Pancreas (tissue), 10 donors: ENCODE results near the gene GOLT1A. TPM values are rescaled to one million over a fixed set of nuclear protein-coding genes. Genes with fewer than 3 reads are reported as not detected.
A peak's percentile ranks its signal among the peaks of the same experiment; 100 is the strongest.
"Not testable (repeated sequence)": the region's sequence is repeated elsewhere in the genome, so short reads cannot be mapped to it uniquely, and the experiment has no call there.

Experiments
- ATAC-seq, 4 donors: fragments of 200-7000 bp; cut with Tn5 transposase; one replicate each; pipeline versions ENCODE4 v1.8.0 to v1.9.1; 2020; ENCODE audit warnings: mild to moderate bottlenecking in 4 of 4, moderate library complexity in 4 of 4
- DNase-seq, 6 donors: peaks; one replicate each; pipeline ENCODE4 v3.0.0-alpha.2; 2020
- FAIRE-seq: peaks from 2 replicates; lab custom pipeline; 2012; peaks lifted over from hg19 to GRCh38; lab: Jason Lieb, UNC
- H3K27ac ChIP-seq, 4 donors: fragments of 200-600 bp; sonication (generic); 1 replicate in 3 of 4; 2 replicates in 1 of 4; pipeline versions ENCODE4 v1.5.0 to v1.8.0; 2020
- H3K27me3 ChIP-seq, 4 donors: fragments of 200-600 bp; one replicate each; pipeline ENCODE4 v1.8.0; 2021
- H3K36me3 ChIP-seq, 3 donors: fragments of 200-600 bp; sonication (generic) in 1 of 3; one replicate each; pipeline versions ENCODE4 v1.5.0 to v1.8.0; 2020 to 2021
- H3K4me1 ChIP-seq, 3 donors: fragments of 200-600 bp; one replicate each; pipeline ENCODE4 v1.8.0; 2021
- H3K4me3 ChIP-seq, 4 donors: fragments of 200-600 bp; sonication (generic) in 2 of 4; one replicate each; pipeline versions ENCODE4 v1.5.0 to v1.8.0; 2020 to 2021
- H3K9me3 ChIP-seq, 4 donors: fragments of 200-600 bp; one replicate each; pipeline ENCODE4 v1.8.0; 2021
- CTCF ChIP-seq, 4 donors: fragments of 200-600 bp; sonication (generic) in 3 of 4; IDR thresholded peaks; one replicate each; pipeline versions ENCODE4 v1.5.0 to v1.8.0; 2021; ENCODE audit warnings: antibody characterized with exemption in 4 of 4
- WGBS, 2 donors: extraction: QIAGEN DNeasy Blood & Tissue Kit; methylation state at CpG; one replicate each; pipeline ENCODE4 v1.1.7; 2013; 5-methylcytosine and 5-hydroxymethylcytosine counted together
- intact Hi-C, 3 donors: fragments of 100-400 bp; cut with DNase I; formaldehyde crosslinking; loops; one replicate each; pipeline versions ENCODE4 v1.11.1 to v1.14.2; 2022
- polyA plus RNA-seq, 2 donors: library from polyadenylated mRNA; stranded (reverse); fragments of 200-250 nt; gene quantifications; one replicate each; pipeline ENCODE4 v1.2.3, GENCODE V29; 2013
- total RNA-seq, 6 donors: library from RNA; stranded (reverse); fragmentation: NEBNext Ultra II Directional in 4 of 6; extraction: Animal tissue kit (Norgen Biotek cat#: 25700) in 4 of 6; gene quantifications; one replicate each; pipeline versions ENCODE4 v1.2.1 to v1.2.4, GENCODE V29; 2021 to 2023
- donor health status: healthy with polysubstance abuse.
- donor health status: DM: no; HTN: no; CAD: no; lungs with moderate emphysema.
- donor health status: DM: no; HTN: no; CAD: no.
- donor health status: control.
- donor health status: control.
- donor health status: Bipolar disorder and iron deficiency.
- donor health status: DM: yes; HTN: yes; CAD: no.
- donor health status: DM: no; HTN: no; CAD: no.
- donor health status: DM: no; HTN: no; CAD: no.
- donor health status: DM: yes; HTN: yes; CAD: no.

Gene GOLT1A
- total and polyA plus RNA-seq, 8 donors: 6.0 to 38.8 (median 8.4) TPM

- no peaks in the 10 kb centered on the region for H3K4me1 ChIP-seq
- peak in 1 of 6 donors; percentile 29 for DNase-seq
- WGBS, 2 donors: 93 to 95% methylated on average over 5 of the region's 5 CpGs
- H3K4me3 ChIP-seq: no peak overlapping the region
- no peak overlapping the region for H3K27ac ChIP-seq
- peaks cover 0 to 30% (median 0%) of the 10 kb centered on the region in 3 donors for H3K36me3 ChIP-seq
- no peak for TF ChIP-seq CTCF (IDR thresholded peaks at IDR 0.05)
- FAIRE-seq: no peak
- intact Hi-C loops: no loop called here
- no peaks in the 10 kb centered on the region for H3K27me3 ChIP-seq
- ATAC-seq: no peak
- no peaks in the 10 kb centered on the region for H3K9me3 ChIP-seq
Measured at GRCh38 chr1:204241914-204242313, 28.1 kb upstream of the GOLT1A start.

DNA sequence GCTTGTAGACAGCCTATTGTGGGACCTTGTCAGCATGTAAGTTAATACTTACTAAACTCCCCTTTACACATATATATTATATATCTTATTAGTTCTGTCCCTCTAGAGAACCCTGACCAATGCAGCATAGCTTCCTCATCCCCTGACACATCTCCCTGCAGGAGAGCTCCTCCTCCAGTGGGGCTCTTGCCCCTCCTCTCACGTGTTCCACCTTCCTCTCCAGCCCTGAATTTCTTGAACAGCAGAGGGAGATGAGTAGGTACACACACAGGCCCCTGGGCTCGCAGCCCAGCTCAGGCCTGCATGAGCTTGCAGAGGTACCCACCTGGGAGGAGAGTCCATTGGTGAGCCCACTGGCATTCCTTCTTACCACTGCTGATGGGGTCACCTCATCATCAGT lies 27.3 kb upstream of the GOLT1A start:
- Histone ChIP-seq H3K27ac (no peak overlapping the region), H3K4me1 (no peaks in the 10 kb centered on the region), H3K4me3 (no peak overlapping the region), H3K27me3 (no peaks in the 10 kb centered on the region), H3K36me3 (peaks cover 0 to 24% (median 0%) of the 10 kb centered on the region in 3 donors), H3K9me3 (no peaks in the 10 kb centered on the region)
- WGBS, 2 donors: 67 to 78% methylated on average over 2 of the region's 2 CpGs
- intact Hi-C loops: no loop called here
- ATAC-seq (peak in 2 of 4 donors; percentile 36 to 63), DNase-seq (peak in 1 of 6 donors; percentile 30), FAIRE-seq (no peak)
- no peak for TF ChIP-seq CTCF (IDR thresholded peaks at IDR 0.05)

GRCh38 chr1:204240233-204240632 lies 26.4 kb upstream of the GOLT1A start:
- Histone ChIP-seq H3K36me3 (peaks cover 0 to 24% (median 0%) of the 10 kb centered on the region in 3 donors), H3K9me3 (no peaks in the 10 kb centered on the region), H3K27ac (no peak overlapping the region), H3K4me1 (no peaks in the 10 kb centered on the region), H3K27me3 (no peaks in the 10 kb centered on the region), H3K4me3 (no peak overlapping the region)
- no peak for DNase-seq
- ATAC-seq: no peak
- intact Hi-C loops: no loop called here
- no peak for FAIRE-seq
- 92 to 97% methylated on average over 1 of the region's 1 CpG for WGBS, 2 donors
- no peak for TF ChIP-seq CTCF (IDR thresholded peaks at IDR 0.05)

DNA sequence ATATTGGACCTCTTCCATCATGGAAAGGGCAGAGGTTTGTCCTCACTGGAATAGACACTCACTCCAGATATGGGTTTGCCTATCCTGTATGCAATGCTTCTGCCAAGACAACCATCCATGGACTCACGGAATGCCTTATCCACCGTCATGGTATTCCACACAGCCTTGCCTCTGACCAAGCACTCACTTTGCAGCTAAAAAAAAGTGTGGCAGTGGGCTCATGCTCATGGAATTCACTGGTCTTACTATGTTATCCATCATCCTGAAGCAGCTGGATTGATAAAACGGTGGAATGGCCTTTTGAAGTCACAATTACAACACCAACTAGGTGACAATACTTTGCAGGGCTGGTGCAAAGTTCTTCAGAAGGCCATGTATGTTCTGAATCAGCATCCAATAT lies 25.6 kb upstream of the GOLT1A start:
- DNase-seq, intact Hi-C loops, H3K4me1 ChIP-seq, H3K9me3 ChIP-seq, FAIRE-seq, H3K27me3 ChIP-seq, H3K27ac ChIP-seq, ATAC-seq, H3K4me3 ChIP-seq: not testable (repeated sequence)
- peaks cover 0 to 17% (median 0%) of the 10 kb centered on the region in 3 donors for H3K36me3 ChIP-seq
- 83 to 85% methylated on average over 3 of the region's 3 CpGs for WGBS, 2 donors

DNA sequence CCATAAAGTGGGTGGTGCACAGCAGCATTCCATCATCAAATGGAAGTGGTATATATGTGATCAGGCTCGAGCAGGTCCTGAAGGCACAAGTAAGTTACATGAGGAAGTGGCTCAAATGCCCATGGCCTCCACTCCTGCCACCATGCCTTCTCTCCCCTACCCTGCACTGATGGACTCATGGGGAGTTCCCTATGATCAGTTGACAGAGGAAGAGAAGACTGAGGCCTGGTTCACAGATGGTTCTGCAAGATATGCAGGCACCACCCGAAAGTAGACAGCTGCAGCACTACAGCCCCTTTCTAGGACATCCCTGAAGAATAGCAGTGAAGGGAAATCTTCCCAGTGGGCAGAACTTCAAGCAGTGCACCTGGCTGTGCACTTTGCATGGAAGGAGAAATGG lies 24.7 kb upstream of the GOLT1A start:
- H3K27me3 ChIP-seq, intact Hi-C loops, H3K4me3 ChIP-seq, H3K4me1 ChIP-seq, DNase-seq, H3K27ac ChIP-seq, ATAC-seq, FAIRE-seq, H3K9me3 ChIP-seq: not testable (repeated sequence)
- 85 to 94% methylated on average over 2 of the region's 2 CpGs for whole genome bisulfite sequencing, 2 donors
- peaks cover 0 to 16% (median 0%) of the 10 kb centered on the region in 3 donors for H3K36me3 ChIP-seq

- FAIRE-seq, H3K9me3 ChIP-seq, ATAC-seq, H3K4me3 ChIP-seq, intact Hi-C loops, H3K27me3 ChIP-seq, H3K27ac ChIP-seq, DNase-seq, H3K4me1 ChIP-seq: not testable (repeated sequence)
- 97 to 100% methylated on average over 1 of the region's 1 CpG for WGBS, 2 donors
- H3K36me3 ChIP-seq: peaks cover 0 to 16% (median 0%) of the 10 kb centered on the region in 3 donors
Measured at GRCh38 chr1:204237515-204237914, 23.7 kb upstream of the GOLT1A start.
